Panc1 (cell line): Measurements from ENCODE around the gene ISLR. TPM values are rescaled to one million over a fixed set of nuclear protein-coding genes. Genes with fewer than 3 reads are reported as not detected.

ENCODE experiments used
- ATAC-seq: fragments of 200-7000 bp; cut with Tn5 transposase; 2 replicates; pipeline ENCODE4 v1.9.1; 2020; ENCODE audit warnings: mild to moderate bottlenecking, moderate library complexity
- BruUV-seq: library from RNA; stranded (reverse); fragments of 400-500 nt; replicated peaks from 2 replicates; lab custom pipeline; 2021; lab: Mats Ljungman, UMichigan
- CTCF ChIA-PET: fragments of 300-600 bp; sonication (Branson Sonifier 250); formaldehyde crosslinking; loops from one replicate; lab custom pipeline; 2022; ENCODE audit warnings: antibody characterized with exemption; lab: Charles Lee
- POLR2A ChIA-PET: fragments of 300-600 bp; sonication (Branson Sonifier 250); formaldehyde crosslinking; loops from one replicate; lab custom pipeline; 2022; ENCODE audit warnings: antibody characterized with exemption; lab: Charles Lee
- DNase-seq: peaks from one replicate; pipeline ENCODE4 v3.0.0-alpha.2; 2010; ENCODE audit warnings: low read depth, low spot score
- H3K27ac ChIP-seq: 2 replicates; pipeline ENCODE4 v1.5.1; 2011; ENCODE audit warnings: mild to moderate bottlenecking, low read length, inconsistent platforms
- H3K27me3 ChIP-seq: fragments of 200-500 bp; sonication (Bioruptor generic); 2 replicates; pipeline ENCODE4 v1.6.0; 2014; ENCODE audit warnings: low read length, inconsistent platforms; ENCODE audit not compliant: control insufficient read depth, insufficient read depth
- H3K36me3 ChIP-seq: fragments of 200-500 bp; sonication (Bioruptor generic); 2 replicates; pipeline ENCODE4 v1.5.1; 2014; ENCODE audit warnings: inconsistent platforms, mild to moderate bottlenecking, low read length, moderate library complexity; ENCODE audit not compliant: control insufficient read depth, insufficient read depth
- H3K4me1 ChIP-seq: 2 replicates; pipeline ENCODE4 v1.5.1; 2011; ENCODE audit warnings: inconsistent platforms, mild to moderate bottlenecking, low read length, moderate library complexity; ENCODE audit not compliant: control insufficient read depth, insufficient read depth
- H3K4me3 ChIP-seq, 2 experiments: 2 replicates each; pipeline ENCODE4 v1.5.1; 2011 to 2012; ENCODE audit warnings: low read depth in 2 of 2, low read length in 2 of 2, mild to moderate bottlenecking in 2 of 2, inconsistent platforms in 1 of 2, moderate library complexity in 1 of 2
- H3K9me3 ChIP-seq: fragments of 200-500 bp; sonication (Bioruptor generic); 2 replicates; pipeline ENCODE4 v1.5.1; 2014; ENCODE audit warnings: low read depth, mild to moderate bottlenecking, inconsistent platforms, low read length, moderate library complexity; ENCODE audit not compliant: control insufficient read depth, insufficient read depth
- POLR2AphosphoS5 ChIP-seq: IDR thresholded peaks from 2 replicates; pipeline ENCODE4 v1.6.1; 2012; ENCODE audit warnings: mild to moderate bottlenecking, low read depth, low read length, moderate library complexity
- SIN3A ChIP-seq: IDR thresholded peaks from 2 replicates; pipeline ENCODE4 v1.6.1; 2012; ENCODE audit warnings: low read depth, mild to moderate bottlenecking, low read length, moderate library complexity, borderline replicate concordance; ENCODE audit not compliant: insufficient read depth
- TCF7L2 ChIP-seq: IDR thresholded peaks from 2 replicates; pipeline ENCODE4 v1.6.1; 2011; ENCODE audit warnings: mild to moderate bottlenecking, low read depth, low read length, inconsistent platforms
- in situ Hi-C: cut with HindIII; loops from 2 replicates; pipeline ENCODE4 v1.10.0; 2016; ENCODE audit warnings: low sequenced_read_pairs, low pct_unique_long_range_greater_than_20kb
- intact Hi-C: fragments of 100-400 bp; cut with micrococcal nuclease; formaldehyde crosslinking; loops from one replicate; pipeline ENCODE4 v1.10.0; 2022; ENCODE audit not compliant: unreplicated experiment
- total RNA-seq: library from RNA; stranded (reverse); gene quantifications from one replicate; pipeline ENCODE4 v1.2.1, GENCODE V29; 2021; ENCODE audit not compliant: unreplicated experiment
- TF ChIP-seq, protein P1 (sequence below), 2 experiments: IDR thresholded peaks; 2 replicates each; pipeline ENCODE4 v1.6.1; 2011 to 2012; ENCODE audit warnings: low read depth in 2 of 2, control low read depth in 1 of 2, low read length in 1 of 2, mild to moderate bottlenecking in 1 of 2, moderate library complexity in 1 of 2; ENCODE audit not compliant: insufficient read depth in 1 of 2
- TF ChIP-seq, protein P2 (sequence below): fragments of 450-650 bp; IDR thresholded peaks from 2 replicates; pipeline ENCODE4 v1.5.1; 2017; ENCODE audit warnings: mild to moderate bottlenecking

The ISLR gene
- total RNA-seq, 1 experiment from 2014 or later, result 0.28 TPM

DNA sequence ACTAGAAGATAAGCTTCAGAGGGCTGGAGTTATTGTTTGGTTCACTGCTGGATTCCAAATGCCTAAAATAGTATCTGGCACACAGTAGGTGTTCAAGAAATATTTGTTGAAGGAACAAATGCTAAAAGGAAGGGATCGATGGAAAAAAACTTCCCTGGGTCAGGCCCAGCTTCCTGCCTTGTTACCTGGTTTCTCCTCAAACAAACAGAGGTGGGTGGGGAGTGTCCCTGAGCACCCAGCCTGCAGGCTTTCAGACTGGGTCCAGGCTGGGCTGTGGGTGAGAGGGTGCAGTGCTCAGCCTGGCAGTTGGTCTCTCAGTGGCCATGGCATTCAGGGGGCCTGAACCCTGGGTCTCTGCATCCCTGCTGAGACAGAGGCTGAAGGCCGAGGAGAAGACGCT is 43.4 kb downstream of the ISLR start:
- DNase-seq, result no peak
- POLR2A ChIA-PET, result no interaction called here
- in situ Hi-C loops, result no loop called here
- H3K9me3 ChIP-seq, result no peaks in the 10 kb centered on the region
- H3K4me3 ChIP-seq, result no peak overlapping the region
- intact Hi-C loops, result no loop called here
- H3K4me1 ChIP-seq, result peaks cover 6% of the 10 kb centered on the region
- no peak for ATAC-seq
- no peak overlapping the region for H3K27ac ChIP-seq
- H3K36me3 ChIP-seq, result no peaks in the 10 kb centered on the region
- CTCF ChIA-PET, result interaction anchor here (0.7 kb wide), 2 partner anchors 37 to 95 kb away, joined by 3 to 6 read pairs; no protein-coding TSS in a partner anchor
- TF ChIP-seq SIN3A (no peak), POLR2AphosphoS5 (no peak), TCF7L2 (no peak)
- TF ChIP-seq, protein P1, sequence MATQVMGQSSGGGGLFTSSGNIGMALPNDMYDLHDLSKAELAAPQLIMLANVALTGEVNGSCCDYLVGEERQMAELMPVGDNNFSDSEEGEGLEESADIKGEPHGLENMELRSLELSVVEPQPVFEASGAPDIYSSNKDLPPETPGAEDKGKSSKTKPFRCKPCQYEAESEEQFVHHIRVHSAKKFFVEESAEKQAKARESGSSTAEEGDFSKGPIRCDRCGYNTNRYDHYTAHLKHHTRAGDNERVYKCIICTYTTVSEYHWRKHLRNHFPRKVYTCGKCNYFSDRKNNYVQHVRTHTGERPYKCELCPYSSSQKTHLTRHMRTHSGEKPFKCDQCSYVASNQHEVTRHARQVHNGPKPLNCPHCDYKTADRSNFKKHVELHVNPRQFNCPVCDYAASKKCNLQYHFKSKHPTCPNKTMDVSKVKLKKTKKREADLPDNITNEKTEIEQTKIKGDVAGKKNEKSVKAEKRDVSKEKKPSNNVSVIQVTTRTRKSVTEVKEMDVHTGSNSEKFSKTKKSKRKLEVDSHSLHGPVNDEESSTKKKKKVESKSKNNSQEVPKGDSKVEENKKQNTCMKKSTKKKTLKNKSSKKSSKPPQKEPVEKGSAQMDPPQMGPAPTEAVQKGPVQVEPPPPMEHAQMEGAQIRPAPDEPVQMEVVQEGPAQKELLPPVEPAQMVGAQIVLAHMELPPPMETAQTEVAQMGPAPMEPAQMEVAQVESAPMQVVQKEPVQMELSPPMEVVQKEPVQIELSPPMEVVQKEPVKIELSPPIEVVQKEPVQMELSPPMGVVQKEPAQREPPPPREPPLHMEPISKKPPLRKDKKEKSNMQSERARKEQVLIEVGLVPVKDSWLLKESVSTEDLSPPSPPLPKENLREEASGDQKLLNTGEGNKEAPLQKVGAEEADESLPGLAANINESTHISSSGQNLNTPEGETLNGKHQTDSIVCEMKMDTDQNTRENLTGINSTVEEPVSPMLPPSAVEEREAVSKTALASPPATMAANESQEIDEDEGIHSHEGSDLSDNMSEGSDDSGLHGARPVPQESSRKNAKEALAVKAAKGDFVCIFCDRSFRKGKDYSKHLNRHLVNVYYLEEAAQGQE (IDR thresholded peaks at IDR 0.05; ENCODE audit: insufficient read depth in 1 of 2, low read depth in 2 of 2, low read length in 1 of 2), result no peak
- TF ChIP-seq, protein P2, sequence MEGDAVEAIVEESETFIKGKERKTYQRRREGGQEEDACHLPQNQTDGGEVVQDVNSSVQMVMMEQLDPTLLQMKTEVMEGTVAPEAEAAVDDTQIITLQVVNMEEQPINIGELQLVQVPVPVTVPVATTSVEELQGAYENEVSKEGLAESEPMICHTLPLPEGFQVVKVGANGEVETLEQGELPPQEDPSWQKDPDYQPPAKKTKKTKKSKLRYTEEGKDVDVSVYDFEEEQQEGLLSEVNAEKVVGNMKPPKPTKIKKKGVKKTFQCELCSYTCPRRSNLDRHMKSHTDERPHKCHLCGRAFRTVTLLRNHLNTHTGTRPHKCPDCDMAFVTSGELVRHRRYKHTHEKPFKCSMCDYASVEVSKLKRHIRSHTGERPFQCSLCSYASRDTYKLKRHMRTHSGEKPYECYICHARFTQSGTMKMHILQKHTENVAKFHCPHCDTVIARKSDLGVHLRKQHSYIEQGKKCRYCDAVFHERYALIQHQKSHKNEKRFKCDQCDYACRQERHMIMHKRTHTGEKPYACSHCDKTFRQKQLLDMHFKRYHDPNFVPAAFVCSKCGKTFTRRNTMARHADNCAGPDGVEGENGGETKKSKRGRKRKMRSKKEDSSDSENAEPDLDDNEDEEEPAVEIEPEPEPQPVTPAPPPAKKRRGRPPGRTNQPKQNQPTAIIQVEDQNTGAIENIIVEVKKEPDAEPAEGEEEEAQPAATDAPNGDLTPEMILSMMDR, result no peak
- H3K27me3 ChIP-seq, result no peaks in the 10 kb centered on the region
- BruUV-seq, result no TSS peak

DNA sequence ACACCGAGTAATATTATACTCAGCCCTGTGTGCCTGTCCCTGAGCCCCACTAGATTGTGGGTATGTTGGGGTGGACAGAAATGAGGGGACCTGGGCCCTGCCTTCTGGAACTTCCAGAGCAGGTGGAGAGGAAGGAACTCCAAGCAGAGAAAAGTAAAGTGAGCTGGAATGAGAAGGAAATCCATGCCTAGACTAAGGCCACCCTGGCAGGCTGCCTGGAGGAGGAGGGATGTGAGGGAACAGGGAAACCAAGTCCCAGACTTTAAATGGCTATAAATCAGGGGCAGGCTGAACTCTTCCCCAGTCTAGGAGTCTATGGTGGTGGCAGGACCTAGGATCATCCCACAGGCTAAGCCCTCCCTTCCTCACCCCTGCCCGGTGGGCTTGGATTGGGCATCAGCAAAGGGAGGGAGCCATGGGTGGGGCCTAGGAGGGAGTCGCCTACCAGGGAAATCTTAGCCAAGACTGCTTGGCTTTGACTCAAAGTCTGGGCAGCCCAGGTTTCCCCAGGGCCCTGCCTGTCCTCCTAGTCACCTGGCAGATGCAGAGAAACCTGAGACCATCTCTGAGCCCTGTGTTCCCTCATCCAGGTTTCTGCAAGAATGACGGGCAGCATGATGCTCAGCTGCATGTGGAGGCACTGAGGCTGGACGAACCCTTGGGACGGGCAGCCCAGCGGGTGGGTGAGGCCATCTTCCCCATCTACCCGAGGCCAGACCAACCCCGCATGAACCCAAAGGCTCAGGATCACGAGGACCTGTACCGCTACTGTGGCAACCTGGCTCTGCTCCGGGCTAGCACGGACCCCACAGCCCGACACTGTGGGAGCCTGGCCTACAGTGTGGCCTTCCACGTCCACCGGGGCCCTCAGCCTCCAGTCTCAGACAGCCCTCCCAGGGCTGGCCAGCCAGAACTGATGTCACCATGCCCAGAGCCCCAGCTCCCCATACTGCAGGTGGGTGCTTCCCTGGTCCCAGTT is 44.7 kb downstream of the ISLR start:
- in situ Hi-C loops, result no loop called here
- Histone ChIP-seq H3K36me3 (no peaks in the 10 kb centered on the region), H3K4me3 (no peak overlapping the region), H3K27ac (no peak overlapping the region), H3K4me1 (peaks cover 11% of the 10 kb centered on the region), H3K27me3 (no peaks in the 10 kb centered on the region), H3K9me3 (no peaks in the 10 kb centered on the region)
- DNase-seq, result no peak
- POLR2A ChIA-PET, result no interaction called here
- ATAC-seq, result no peak
- BruUV-seq, result no TSS peak
- TF ChIP-seq, protein P1 (IDR thresholded peaks at IDR 0.05; ENCODE audit: insufficient read depth in 1 of 2, low read depth in 2 of 2, low read length in 1 of 2), result no peak
- TF ChIP-seq SIN3A (no peak), TCF7L2 (no peak), POLR2AphosphoS5 (no peak)
- TF ChIP-seq, protein P2, result no peak
- CTCF ChIA-PET, result no interaction called here
- intact Hi-C loops, result no loop called here
